IMR-90 (cell line): ENCODE results near the gene PLXNC1. TPM values are rescaled to one million over a fixed set of nuclear protein-coding genes. Genes with fewer than 3 reads are reported as not detected.

Experiments used
- ATAC-seq: fragments of 200-7000 bp; cut with Tn5 transposase; 2 replicates; pipeline ENCODE4 v1.9.1; 2020; ENCODE audit warnings: low read depth, mild to moderate bottlenecking, moderate library complexity
- BruUV-seq: library from RNA; stranded (reverse); fragments of 400-500 nt; replicated peaks from 2 replicates; lab custom pipeline; 2021; lab: Mats Ljungman, UMichigan
- CTCF ChIA-PET: fragments of 300-600 bp; formaldehyde crosslinking; extraction: SDS; loops from one replicate; lab custom pipeline; 2021; ENCODE audit warnings: antibody characterized with exemption; lab: Yijun Ruan, JAX
- POLR2A ChIA-PET: fragments of 300-600 bp; sonication (Branson Sonifier 250); formaldehyde crosslinking; loops from one replicate; lab custom pipeline; 2022; ENCODE audit warnings: antibody characterized with exemption; ENCODE audit not compliant: unreplicated experiment; lab: Charles Lee
- DNase-seq: peaks from one replicate; pipeline ENCODE4 v3.0.0; 2013
- H2AFZ ChIP-seq: replicated peaks from 2 replicates; pipeline ENCODE3; 2013; ENCODE audit warnings: low read length, mild to moderate bottlenecking; ENCODE audit not compliant: poor library complexity
- H2AK5ac ChIP-seq: 2 replicates; pipeline ENCODE4 v1.6.1; 2013; ENCODE audit warnings: low read depth, low read length, inconsistent platforms
- H2AK9ac ChIP-seq: replicated peaks from 2 replicates; pipeline ENCODE3; 2013; ENCODE audit warnings: mild to moderate bottlenecking, low read depth, low read length, moderate library complexity; ENCODE audit not compliant: poor library complexity
- H2BK120ac ChIP-seq: 2 replicates; pipeline ENCODE4 v1.6.1; 2013; ENCODE audit warnings: low read depth, low read length, inconsistent platforms
- H2BK15ac ChIP-seq: 3 replicates; pipeline ENCODE4 v1.6.1; 2013; ENCODE audit warnings: low read depth, low read length, inconsistent platforms
- H2BK20ac ChIP-seq: 2 replicates; pipeline ENCODE4 v1.6.1; 2013; ENCODE audit warnings: low read depth, mild to moderate bottlenecking, inconsistent platforms, low read length, moderate library complexity
- H2BK5ac ChIP-seq: 2 replicates; pipeline ENCODE4 v1.6.1; 2013; ENCODE audit warnings: mild to moderate bottlenecking, low read depth, low read length, inconsistent platforms; ENCODE audit not compliant: poor library complexity, severe bottlenecking
- H3K14ac ChIP-seq: replicated peaks from 2 replicates; pipeline ENCODE4 v1.6.1; 2013; ENCODE audit warnings: low read depth, low read length, inconsistent platforms
- H3K18ac ChIP-seq: 2 replicates; pipeline ENCODE4 v1.6.1; 2013; ENCODE audit warnings: low read depth, low read length, control low read depth
- H3K23ac ChIP-seq: 2 replicates; pipeline ENCODE4 v1.6.1; 2013; ENCODE audit warnings: low read depth, low read length, inconsistent platforms
- H3K27ac ChIP-seq: 2 replicates; pipeline ENCODE4 v1.5.1; 2013; ENCODE audit warnings: mild to moderate bottlenecking, control low read depth, low read length; ENCODE audit not compliant: insufficient read depth
- H3K27me3 ChIP-seq: 2 replicates; pipeline ENCODE4 v1.6.1; 2013; ENCODE audit warnings: low read length; ENCODE audit not compliant: control insufficient read depth, insufficient read depth
- H3K36me3 ChIP-seq: 2 replicates; pipeline ENCODE4 v1.6.1; 2013; ENCODE audit warnings: low read length, mixed read lengths; ENCODE audit not compliant: control insufficient read depth, insufficient read depth
- H3K4ac ChIP-seq: 2 replicates; pipeline ENCODE4 v1.6.1; 2013; ENCODE audit warnings: low read depth, low read length, inconsistent platforms
- H3K4me1 ChIP-seq: 2 replicates; pipeline ENCODE4 v1.6.1; 2013; ENCODE audit warnings: low read length, mixed read lengths; ENCODE audit not compliant: control insufficient read depth, insufficient read depth
- H3K4me2 ChIP-seq: 2 replicates; pipeline ENCODE4 v1.6.1; 2013; ENCODE audit warnings: low read depth, mild to moderate bottlenecking, control low read depth, low read length, moderate library complexity
- H3K4me3 ChIP-seq: 2 replicates; pipeline ENCODE4 v1.5.1; 2013; ENCODE audit warnings: low read depth, mild to moderate bottlenecking, control low read depth, low read length, moderate library complexity; ENCODE audit not compliant: insufficient read depth
- H3K56ac ChIP-seq: 2 replicates; pipeline ENCODE4 v1.6.1; 2013; ENCODE audit warnings: low read length, inconsistent platforms; ENCODE audit not compliant: insufficient read depth; ENCODE audit errors: extremely low read depth
- H3K79me1 ChIP-seq, 2 experiments: 2 replicates each; pipeline ENCODE4 v1.6.1; 2013; ENCODE audit warnings: low read length in 2 of 2, inconsistent platforms in 1 of 2, low read depth in 1 of 2
- H3K9ac ChIP-seq: 2 replicates; pipeline ENCODE4 v1.6.1; 2013; ENCODE audit warnings: low read depth, low read length, control low read depth
- H3K9me1 ChIP-seq: 2 replicates; pipeline ENCODE4 v1.6.1; 2013; ENCODE audit warnings: low read length, inconsistent platforms; ENCODE audit not compliant: insufficient read depth
- H3K9me3 ChIP-seq: 2 replicates; pipeline ENCODE4 v1.6.1; 2013; ENCODE audit warnings: low read length; ENCODE audit not compliant: control insufficient read depth, insufficient read depth
- H4K20me1 ChIP-seq: 2 replicates; pipeline ENCODE4 v1.6.1; 2013; ENCODE audit warnings: low read length, inconsistent platforms; ENCODE audit not compliant: insufficient read depth
- H4K5ac ChIP-seq: 2 replicates; pipeline ENCODE4 v1.6.1; 2013; ENCODE audit warnings: mild to moderate bottlenecking, low read depth, low read length, control low read depth
- H4K8ac ChIP-seq, 2 experiments: 2 replicates each; pipeline ENCODE4 v1.6.1; 2013; ENCODE audit warnings: low read depth in 2 of 2, low read length in 2 of 2, control low read depth in 1 of 2, inconsistent platforms in 1 of 2
- H4K91ac ChIP-seq: 2 replicates; pipeline ENCODE4 v1.6.1; 2013; ENCODE audit warnings: low read depth, low read length, inconsistent platforms; ENCODE audit not compliant: insufficient read depth
- BHLHE40 ChIP-seq: fragments of 150-350 bp; IDR thresholded peaks from 2 replicates; pipeline ENCODE4 v1.6.1; 2016; ENCODE audit warnings: mild to moderate bottlenecking, low read depth, low read length
- CEBPB ChIP-seq: IDR thresholded peaks from 2 replicates; pipeline ENCODE4 v1.6.1; 2012; ENCODE audit warnings: low read depth, low read length, improper control_type of control experiment
- CHD1 ChIP-seq: IDR thresholded peaks from 2 replicates; pipeline ENCODE4 v1.6.1; 2012; ENCODE audit warnings: low read depth, low read length, improper control_type of control experiment
- FOS ChIP-seq: fragments of 150-350 bp; IDR thresholded peaks from 2 replicates; pipeline ENCODE4 v1.6.1; 2016; ENCODE audit warnings: low read depth, low read length
- MAFK ChIP-seq: IDR thresholded peaks from 2 replicates; pipeline ENCODE4 v1.6.1; 2012; ENCODE audit warnings: low read depth, low read length, improper control_type of control experiment
- MAZ ChIP-seq: IDR thresholded peaks from 2 replicates; pipeline ENCODE4 v1.6.1; 2012; ENCODE audit warnings: low read depth, mild to moderate bottlenecking, low read length, improper control_type of control experiment, moderate library complexity, borderline replicate concordance
- MXI1 ChIP-seq: IDR thresholded peaks from 2 replicates; pipeline ENCODE4 v1.6.1; 2012; ENCODE audit warnings: low read depth, mild to moderate bottlenecking, low read length, moderate library complexity, borderline replicate concordance
- NFE2L2 ChIP-seq: fragments of 150-350 bp; IDR thresholded peaks from 2 replicates; pipeline ENCODE4 v1.6.1; 2016; ENCODE audit warnings: low read depth, mild to moderate bottlenecking, low read length
- POLR2A ChIP-seq: IDR thresholded peaks from 2 replicates; pipeline ENCODE4 v1.6.1; 2012; ENCODE audit warnings: mild to moderate bottlenecking, low read depth, low read length
- RCOR1 ChIP-seq: IDR thresholded peaks from 2 replicates; pipeline ENCODE4 v1.6.1; 2012; ENCODE audit warnings: mild to moderate bottlenecking, low read length, improper control_type of control experiment; ENCODE audit not compliant: insufficient replicate concordance
- RFX5 ChIP-seq: IDR thresholded peaks from 2 replicates; pipeline ENCODE4 v1.8.0; 2012; ENCODE audit warnings: low read depth, mild to moderate bottlenecking, low read length, moderate library complexity
- SMC3 ChIP-seq: fragments of 150-350 bp; IDR thresholded peaks from 2 replicates; pipeline ENCODE4 v1.6.1; 2016; ENCODE audit warnings: low read depth, mild to moderate bottlenecking, antibody characterized with exemption, low read length, moderate library complexity
- WGBS, 2 experiments: methylation state at CpG; one replicate each; pipeline versions ENCODE4 v1.1.5 to v1.1.7; 2013; ENCODE audit warnings: missing lambda C conversion rate in 2 of 2; ENCODE audit not compliant: insufficient read length in 1 of 2; ENCODE audit errors: extremely low coverage in 2 of 2; 5-methylcytosine and 5-hydroxymethylcytosine counted together
- dilution Hi-C: fragments of 300-500 bp; cut with HindIII; formaldehyde crosslinking; loops from one replicate; pipeline ENCODE4 v1.14.3; 2018; ENCODE audit warnings: low sequenced_read_pairs; ENCODE audit not compliant: unreplicated experiment
- in situ Hi-C: fragments of 300-500 bp; cut with MboI; formaldehyde crosslinking; loops from 3 replicates; pipeline ENCODE4 v1.14.3; 2019; ENCODE audit warnings: low sequenced_read_pairs, inconsistent platforms, mixed read lengths
- intact Hi-C: fragments of 100-400 bp; cut with micrococcal nuclease; formaldehyde crosslinking; loops from 2 replicates; pipeline ENCODE4 v1.10.0; 2022
- polyA plus RNA-seq, 3 experiments: library from polyadenylated mRNA; depleted of rRNA; stranded (reverse); fragments of >200 nt; gene quantifications; 2 replicates each; pipeline ENCODE4 v1.2.3, GENCODE V29; 2012; ENCODE audit warnings: low replicate concordance in 1 of 3
- total RNA-seq: library from RNA; depleted of rRNA; stranded (reverse); fragments of >200 nt; gene quantifications from 2 replicates; pipeline ENCODE4 v1.2.3, GENCODE V29; 2012
- TF ChIP-seq, protein P1 (sequence below): fragments of 150-350 bp; IDR thresholded peaks from 2 replicates; pipeline ENCODE4 v1.6.1; 2017; ENCODE audit warnings: mild to moderate bottlenecking, antibody characterized with exemption, low read length, low read depth
- TF ChIP-seq, protein P2 (sequence below): conservative IDR thresholded peaks from 2 replicates; pipeline ENCODE4 v1.5.1; 2012; ENCODE audit warnings: mild to moderate bottlenecking, low read depth, low read length, improper control_type of control experiment
- TF ChIP-seq, protein P3 (sequence below): fragments of 150-350 bp; IDR thresholded peaks from 2 replicates; pipeline ENCODE4 v1.6.1; 2016; ENCODE audit warnings: low read depth, mild to moderate bottlenecking, low read length, moderate library complexity, borderline replicate concordance

The PLXNC1 gene
- total and polyA plus RNA-seq, 2 of the 4 experiments (the other 2 are of a cell fraction): 1.0 to 1.6 TPM

DNA sequence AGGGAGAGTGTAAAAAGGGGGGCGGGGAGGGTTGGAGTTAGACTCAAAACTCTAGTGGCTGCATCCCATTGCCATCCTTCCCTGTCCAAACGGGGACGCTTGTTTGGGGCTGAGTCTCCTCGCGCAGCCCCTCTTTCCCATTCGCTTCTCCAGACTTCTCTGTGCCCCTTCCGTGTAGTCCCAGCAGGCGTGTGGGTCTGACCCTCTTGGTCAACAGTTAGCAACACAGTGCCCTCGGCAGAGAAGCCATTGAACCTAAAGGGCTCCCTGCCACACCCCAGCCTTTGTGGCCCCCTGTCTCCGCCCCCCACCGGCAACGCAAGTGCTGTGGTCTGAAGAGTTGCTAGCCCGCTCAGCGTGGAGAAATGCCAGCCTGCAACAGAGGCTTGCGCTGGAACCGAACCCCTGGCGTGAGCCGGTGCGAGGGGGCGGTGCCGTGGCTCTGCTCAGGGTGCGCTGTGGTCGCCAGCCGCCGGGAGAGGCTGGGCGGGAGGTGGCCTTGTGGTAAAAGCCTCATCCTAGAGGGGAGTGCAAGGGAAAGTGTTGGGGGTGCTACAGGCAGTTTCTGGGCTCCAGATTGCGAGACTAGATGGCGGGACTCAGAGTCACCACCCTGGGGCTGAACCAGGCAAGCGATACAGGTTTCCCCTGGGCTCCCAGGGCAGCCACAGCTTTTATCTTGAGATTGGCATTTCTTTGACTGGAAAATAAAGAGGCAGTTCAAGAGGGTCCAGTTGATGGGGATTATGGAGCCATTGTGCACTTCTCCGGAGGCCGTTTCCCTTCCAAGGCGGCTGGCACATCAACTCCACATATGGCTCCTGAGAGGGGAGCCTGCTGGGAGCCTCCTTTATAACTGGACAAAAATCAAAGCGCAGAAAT lies 2.1 kb downstream of the PLXNC1 start:
- intact Hi-C loops (no loop called here), dilution Hi-C loops (no loop called here), in situ Hi-C loops (no loop called here)
- Histone ChIP-seq H4K20me1 (no peaks in the 10 kb centered on the region), H2BK20ac (no peak overlapping the region), H3K18ac (no peak overlapping the region), H3K4ac (no peak overlapping the region), H3K14ac (no peak overlapping the region), H3K23ac (no peak overlapping the region), H2BK120ac (no peak overlapping the region), H3K27me3 (peaks cover 88% of the 10 kb centered on the region), H4K91ac (no peak overlapping the region), H3K9ac (no peak overlapping the region), H2BK5ac (no peak overlapping the region), H3K4me2 (peak overlapping the region; percentile 31; the same call in 1 of the 2 replicates), H2AK9ac (no peak overlapping the region), H3K4me3 (peak overlapping the region; percentile 6; the same call in 1 of the 2 replicates), H2BK15ac (no peak overlapping the region), H2AK5ac (no peak overlapping the region), H3K9me3 (no peaks in the 10 kb centered on the region), H4K5ac (no peak overlapping the region), H3K79me1 (no peaks in the 10 kb centered on the region), H3K36me3 (no peaks in the 10 kb centered on the region), H2AFZ (no peak overlapping the region), H3K9me1 (no peaks in the 10 kb centered on the region), H3K27ac (no peak overlapping the region), H3K56ac (no peak overlapping the region), H3K4me1 (no peaks in the 10 kb centered on the region; the same call in none of the 2 replicates), H4K8ac (no peak overlapping the region)
- POLR2A ChIA-PET: no interaction called here
- CTCF ChIA-PET: no interaction called here
- WGBS, 2 experiments: 12% methylated on average over 12 of the region's 33 CpGs; no CpG with 5 or more reads in 1 of the 2 experiments
- ATAC-seq (no peak), DNase-seq (no peak)
- no TSS peak for BruUV-seq
- no peak for TF ChIP-seq CHD1
- TF ChIP-seq, protein P1, sequence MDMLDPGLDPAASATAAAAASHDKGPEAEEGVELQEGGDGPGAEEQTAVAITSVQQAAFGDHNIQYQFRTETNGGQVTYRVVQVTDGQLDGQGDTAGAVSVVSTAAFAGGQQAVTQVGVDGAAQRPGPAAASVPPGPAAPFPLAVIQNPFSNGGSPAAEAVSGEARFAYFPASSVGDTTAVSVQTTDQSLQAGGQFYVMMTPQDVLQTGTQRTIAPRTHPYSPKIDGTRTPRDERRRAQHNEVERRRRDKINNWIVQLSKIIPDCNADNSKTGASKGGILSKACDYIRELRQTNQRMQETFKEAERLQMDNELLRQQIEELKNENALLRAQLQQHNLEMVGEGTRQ: no peak
- TF ChIP-seq MXI1: no peak
- TF ChIP-seq NFE2L2: no peak
- no peak for TF ChIP-seq CEBPB
- TF ChIP-seq, protein P2, sequence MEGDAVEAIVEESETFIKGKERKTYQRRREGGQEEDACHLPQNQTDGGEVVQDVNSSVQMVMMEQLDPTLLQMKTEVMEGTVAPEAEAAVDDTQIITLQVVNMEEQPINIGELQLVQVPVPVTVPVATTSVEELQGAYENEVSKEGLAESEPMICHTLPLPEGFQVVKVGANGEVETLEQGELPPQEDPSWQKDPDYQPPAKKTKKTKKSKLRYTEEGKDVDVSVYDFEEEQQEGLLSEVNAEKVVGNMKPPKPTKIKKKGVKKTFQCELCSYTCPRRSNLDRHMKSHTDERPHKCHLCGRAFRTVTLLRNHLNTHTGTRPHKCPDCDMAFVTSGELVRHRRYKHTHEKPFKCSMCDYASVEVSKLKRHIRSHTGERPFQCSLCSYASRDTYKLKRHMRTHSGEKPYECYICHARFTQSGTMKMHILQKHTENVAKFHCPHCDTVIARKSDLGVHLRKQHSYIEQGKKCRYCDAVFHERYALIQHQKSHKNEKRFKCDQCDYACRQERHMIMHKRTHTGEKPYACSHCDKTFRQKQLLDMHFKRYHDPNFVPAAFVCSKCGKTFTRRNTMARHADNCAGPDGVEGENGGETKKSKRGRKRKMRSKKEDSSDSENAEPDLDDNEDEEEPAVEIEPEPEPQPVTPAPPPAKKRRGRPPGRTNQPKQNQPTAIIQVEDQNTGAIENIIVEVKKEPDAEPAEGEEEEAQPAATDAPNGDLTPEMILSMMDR: no peak
- no peak for TF ChIP-seq MAFK
- TF ChIP-seq SMC3: no peak
- no peak for TF ChIP-seq MAZ
- no peak for TF ChIP-seq FOS
- TF ChIP-seq, protein P3, sequence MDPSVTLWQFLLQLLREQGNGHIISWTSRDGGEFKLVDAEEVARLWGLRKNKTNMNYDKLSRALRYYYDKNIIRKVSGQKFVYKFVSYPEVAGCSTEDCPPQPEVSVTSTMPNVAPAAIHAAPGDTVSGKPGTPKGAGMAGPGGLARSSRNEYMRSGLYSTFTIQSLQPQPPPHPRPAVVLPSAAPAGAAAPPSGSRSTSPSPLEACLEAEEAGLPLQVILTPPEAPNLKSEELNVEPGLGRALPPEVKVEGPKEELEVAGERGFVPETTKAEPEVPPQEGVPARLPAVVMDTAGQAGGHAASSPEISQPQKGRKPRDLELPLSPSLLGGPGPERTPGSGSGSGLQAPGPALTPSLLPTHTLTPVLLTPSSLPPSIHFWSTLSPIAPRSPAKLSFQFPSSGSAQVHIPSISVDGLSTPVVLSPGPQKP: no peak
- no peak for TF ChIP-seq RCOR1
- TF ChIP-seq BHLHE40: no peak
- no peak for TF ChIP-seq POLR2A
- no peak for TF ChIP-seq RFX5
